NCI-H226 (cell line): ENCODE results near the gene ROR2.

Experiments used
- DNase-seq: peaks from one replicate; pipeline ENCODE4 v3.0.0-alpha.2; 2015

Gene ROR2

DNA sequence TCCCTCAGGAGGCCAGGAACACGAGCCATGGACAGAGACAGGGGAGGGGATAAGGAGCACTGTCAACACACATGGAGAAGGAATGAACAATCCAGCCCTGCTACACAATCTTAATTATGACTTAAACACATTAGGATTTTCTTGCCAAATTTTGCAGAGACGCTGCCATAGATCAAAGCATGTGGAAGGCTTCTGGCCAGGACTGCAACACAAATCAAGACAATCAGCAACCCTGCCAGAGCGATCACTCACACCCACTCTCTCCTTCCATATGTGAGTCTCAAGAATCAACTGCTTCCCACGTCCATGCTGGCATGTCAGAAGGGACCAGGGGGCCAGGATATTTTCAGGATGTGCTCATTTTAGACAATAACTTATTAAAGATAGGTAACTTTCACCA is 85.6 kb downstream of the ROR2 start:
- no peak for DNase-seq

DNA sequence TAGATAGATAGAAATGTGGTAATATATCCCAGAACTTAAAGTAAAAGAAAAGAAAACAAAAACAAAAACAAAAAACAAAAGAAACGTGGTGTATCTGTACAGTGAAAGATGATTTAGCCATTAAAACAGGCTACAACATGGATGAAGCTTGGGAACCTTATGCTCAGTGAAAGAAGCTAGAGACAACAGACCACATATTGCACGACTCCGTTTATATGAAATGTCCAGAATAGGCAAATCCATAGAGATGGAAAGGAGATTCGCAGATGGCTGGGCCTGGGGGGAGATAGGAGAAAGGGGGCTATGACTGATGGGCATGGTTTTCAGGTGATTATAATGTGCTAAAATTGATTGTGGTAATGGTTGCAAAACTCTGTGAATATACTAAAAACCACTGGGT is 86.6 kb downstream of the ROR2 start:
- no peak for DNase-seq

DNA sequence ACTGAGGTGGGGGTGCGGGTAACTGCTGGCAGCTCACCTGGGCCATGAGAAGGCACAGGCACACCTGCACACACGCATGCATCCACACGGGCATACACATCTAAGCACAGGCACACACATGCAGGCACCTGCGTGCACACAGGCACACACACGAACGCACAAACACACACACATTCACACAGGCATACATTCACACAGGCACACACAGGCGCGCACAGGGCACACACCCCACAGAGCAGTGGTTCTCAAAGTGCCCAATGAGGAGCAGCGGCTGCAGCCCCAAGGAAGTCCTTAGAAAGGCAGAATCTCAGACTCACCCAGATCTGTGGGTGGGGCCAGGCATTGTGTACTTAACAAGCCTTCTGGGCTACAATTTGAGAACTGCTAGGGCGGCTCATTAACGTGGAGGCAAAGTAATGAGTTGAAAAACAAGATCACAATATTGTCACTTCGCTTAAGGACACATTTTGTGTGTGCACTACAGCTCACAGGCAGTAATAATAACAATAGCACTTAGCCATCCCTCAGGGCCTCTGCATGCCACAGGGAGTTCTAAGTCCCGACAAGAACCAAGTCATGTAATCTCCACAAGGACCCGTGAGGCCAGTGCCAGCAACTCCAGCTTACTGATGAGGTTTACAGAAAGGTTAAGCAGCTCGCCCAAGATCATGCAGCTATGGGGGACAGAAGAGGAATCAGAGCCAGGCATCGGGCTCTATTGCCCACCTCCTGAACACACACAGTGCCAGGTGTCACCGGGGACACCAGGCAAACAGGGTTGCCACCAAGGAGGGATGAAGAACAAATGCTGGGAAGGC is 91.6 kb downstream of the ROR2 start:
- no peak for DNase-seq

GRCh38 chr9:91857291-91858212 is 92.5 kb downstream of the ROR2 start:
- no peak for DNase-seq

DNA sequence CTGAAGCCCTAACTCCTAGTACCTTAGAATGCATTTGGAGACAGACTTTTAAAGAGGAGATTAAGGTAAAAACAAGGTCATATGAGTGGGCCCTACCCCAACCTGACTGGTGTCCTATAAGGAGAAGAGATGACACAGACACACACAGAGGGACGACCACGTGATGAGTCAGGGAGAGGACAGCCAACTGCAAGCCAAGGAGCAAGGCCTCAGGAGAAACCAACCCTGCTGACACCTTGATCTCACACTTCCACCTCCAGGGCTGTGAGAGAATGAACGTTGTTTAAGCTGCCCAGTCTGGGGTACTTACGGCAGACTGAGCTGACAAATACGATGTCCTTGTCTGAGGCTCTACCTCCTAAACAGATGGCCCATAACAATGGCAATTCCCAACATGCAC is 93.6 kb downstream of the ROR2 start:
- DNase-seq, result no peak

DNA sequence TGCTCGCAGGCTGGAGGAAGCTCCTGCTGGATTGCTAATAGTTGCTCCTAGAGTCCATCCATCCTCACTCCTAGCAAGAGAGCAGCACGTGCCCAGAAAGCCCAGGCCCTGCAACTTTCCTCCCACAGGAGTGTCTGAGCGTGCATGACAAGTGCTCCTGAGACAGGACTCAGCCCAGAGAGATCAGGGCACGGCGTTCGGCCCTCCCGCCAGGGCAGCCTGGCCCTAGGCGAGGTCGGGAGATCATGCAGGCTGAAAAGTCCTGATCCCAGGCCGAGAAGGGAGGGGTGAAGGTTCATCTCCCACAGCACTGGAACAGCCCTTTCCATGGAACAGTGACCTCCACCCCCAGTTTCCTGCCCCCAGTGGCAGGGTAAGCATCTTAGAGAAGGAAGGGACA is 94.8 kb downstream of the ROR2 start:
- DNase-seq, result no peak

- no peak for DNase-seq
These were observed 97.2 kb downstream of the ROR2 start for GRCh38 chr9:91852801-91853347.

DNA sequence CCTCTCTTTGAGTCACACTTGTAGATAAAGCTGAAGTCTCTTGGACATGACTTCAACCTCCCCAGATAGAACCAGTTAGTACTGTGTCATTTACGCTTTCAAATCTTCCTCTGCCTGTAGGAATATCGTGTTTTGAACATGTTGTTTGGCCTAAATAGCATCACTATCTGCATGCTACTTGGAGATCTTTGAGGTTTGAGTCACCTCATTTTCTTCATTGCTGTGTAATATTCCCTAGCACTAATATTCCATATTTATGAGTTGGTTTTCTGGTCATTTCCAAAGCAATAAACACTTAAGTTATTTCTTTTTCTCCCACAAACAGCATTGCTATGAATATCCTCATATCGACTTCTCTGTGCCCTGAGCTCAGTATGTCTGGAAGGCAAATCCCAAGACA is 100.3 kb downstream of the ROR2 start:
- no peak for DNase-seq

DNA sequence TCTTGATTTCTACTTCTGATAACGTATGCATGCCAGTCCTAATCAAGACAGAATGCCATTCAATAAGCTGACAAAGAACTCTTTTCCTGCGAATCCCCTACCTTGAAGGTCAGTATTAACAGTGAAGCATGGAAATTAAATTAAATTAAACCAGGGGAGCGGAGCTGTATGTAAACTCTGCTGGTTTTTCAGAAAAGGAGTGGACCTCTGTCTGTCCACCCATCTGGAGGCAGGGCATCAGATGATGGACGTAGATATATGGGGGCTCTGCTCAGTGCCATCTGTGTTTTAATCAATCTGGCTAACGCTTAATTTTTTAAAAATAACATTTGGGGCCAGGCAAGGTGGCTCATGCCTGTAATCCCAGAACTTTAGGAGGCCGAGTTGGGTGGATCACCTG is 101.9 kb downstream of the ROR2 start:
- DNase-seq, result no peak

DNA sequence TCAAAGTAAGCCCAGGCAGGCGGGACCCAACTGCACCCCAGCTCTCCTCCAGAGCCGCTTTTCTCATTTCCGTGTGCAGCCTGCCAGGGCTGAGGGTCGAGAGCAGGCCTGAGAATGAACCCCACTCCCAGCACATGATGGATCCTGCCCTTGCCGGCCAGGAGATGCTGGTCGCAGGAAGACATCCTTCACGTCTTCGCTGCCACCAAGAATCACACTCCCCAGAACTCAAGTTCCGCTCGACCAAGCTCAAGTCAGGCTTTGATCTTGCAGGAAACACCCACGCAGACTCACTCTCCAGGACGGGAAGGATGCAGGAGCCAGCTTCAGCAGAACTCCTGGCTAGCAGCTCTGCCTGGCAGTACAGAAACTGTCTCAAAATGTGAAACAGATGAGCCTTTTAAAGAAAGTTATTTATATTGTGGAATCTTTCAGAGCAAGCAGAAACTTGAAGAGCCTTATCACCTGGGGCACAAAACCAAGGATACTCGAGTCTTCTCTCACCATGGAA is 102.4 kb downstream of the ROR2 start:
- no peak for DNase-seq

DNA sequence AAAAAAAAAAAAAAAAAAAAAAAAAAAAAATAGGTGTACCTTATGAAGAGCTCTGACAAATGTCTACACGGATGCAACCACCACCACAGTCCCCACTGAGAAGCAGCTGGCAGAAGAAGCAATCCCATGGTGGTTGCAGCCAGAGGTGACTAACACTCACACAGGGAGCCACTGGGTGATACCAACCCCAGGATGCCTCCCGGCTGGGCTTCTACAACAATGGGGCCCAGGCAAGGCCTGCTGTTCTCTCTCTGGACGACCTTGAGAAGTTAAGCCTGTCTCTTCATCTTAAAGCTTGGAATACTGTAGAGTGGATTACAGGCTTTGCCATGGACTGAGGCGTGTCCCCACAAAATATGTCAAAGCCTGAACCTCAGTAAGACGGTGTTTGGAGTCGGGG is 104.1 kb downstream of the ROR2 start:
- no peak for DNase-seq

- no peak for DNase-seq
These were observed 105.2 kb downstream of the ROR2 start for GRCh38 chr9:91844701-91845291.

DNA sequence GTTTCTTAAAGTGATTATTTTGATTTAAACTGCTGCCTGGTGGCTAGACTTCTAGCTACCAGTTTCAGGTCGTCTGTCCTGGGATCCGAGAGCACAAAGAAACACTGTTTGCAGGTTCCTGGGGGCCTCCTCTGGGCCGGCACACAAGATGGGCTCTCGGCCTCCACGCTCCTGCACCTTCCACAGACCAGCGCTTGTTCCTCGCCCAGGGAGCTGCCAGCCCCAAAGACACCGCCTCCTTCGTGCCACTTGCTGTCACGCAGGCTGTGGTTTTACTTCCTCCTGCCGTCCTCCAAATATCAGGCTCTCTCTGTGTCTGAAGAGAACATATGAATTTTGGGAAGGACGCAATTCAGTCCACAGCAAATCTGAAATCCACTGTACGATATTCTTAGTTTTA is 105.8 kb downstream of the ROR2 start:
- no peak for DNase-seq

GRCh38 chr9:91843623-91844148 is 106.3 kb downstream of the ROR2 start:
- no peak for DNase-seq

DNA sequence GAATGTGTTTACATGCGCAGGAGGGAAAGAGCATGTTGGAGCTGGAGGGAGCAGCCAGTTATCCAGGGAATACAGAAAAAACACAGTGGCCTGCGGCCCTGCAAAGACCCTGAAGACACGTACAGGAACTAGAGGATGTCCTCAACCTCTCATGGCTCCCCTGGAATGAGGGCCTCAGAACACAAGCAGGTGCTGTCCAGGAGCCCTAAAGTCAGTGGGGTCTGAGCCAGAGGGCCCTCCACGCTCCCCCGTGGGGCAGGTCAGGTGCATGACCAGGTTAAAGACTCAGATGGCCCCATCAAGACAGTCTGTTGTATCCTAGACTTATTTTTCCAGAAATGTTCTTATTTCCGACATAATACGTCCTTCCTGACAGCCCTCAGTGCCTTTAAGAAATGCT is 106.9 kb downstream of the ROR2 start:
- no peak for DNase-seq

DNA sequence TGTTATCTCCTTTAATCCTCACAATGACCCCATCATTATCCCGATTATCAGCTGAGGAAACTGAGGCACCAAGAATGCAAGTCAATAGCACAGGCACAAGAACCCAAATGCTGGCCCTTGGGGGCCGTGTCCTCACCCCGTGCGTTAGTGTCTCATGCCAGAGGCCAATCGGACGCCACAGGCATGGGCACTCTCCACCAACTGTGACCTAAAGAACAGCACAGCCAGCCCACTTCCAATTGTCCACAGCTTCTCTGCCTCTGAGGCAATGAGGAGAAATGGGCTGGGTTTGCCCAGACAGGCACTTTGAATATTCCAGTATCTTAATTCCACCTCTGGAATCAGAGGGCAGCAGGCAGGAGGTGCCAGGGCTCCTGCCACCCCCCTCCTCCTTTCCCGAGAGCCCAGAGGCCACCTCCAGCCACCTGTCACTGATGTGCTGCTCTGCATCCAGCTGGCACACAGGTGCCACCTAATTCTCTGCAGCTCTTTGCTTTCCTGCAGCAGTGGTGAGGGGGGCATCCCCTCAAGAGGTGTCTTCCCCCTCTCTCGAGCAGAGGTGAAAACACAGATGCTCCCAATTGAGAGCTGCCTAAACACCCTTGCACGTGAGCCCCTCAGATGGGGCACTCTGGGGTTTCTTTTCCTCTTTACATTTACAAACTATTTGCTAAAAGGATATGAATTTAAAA is 107.5 kb downstream of the ROR2 start:
- DNase-seq, result no peak

- no peak for DNase-seq
These were observed 108.4 kb downstream of the ROR2 start for GRCh38 chr9:91841591-91841990.

DNA sequence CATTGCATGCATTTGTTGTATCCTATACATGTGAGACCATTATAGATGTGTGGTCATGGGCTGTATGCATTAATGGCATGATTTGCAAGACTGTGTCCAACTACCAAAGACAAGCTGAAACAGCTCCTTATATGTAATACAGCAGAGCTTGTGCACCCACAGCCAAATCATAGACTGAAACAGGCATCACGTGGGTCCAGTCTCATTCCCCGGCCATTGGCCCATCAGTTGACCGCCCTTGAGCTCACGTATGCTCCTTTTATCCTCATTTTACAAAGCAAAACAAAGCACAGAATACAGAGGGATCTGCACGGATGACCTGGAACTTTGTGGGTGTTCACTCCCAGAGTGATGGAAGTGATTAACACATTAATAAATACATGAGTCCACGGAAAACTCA is 109.1 kb downstream of the ROR2 start:
- DNase-seq, result no peak

DNA sequence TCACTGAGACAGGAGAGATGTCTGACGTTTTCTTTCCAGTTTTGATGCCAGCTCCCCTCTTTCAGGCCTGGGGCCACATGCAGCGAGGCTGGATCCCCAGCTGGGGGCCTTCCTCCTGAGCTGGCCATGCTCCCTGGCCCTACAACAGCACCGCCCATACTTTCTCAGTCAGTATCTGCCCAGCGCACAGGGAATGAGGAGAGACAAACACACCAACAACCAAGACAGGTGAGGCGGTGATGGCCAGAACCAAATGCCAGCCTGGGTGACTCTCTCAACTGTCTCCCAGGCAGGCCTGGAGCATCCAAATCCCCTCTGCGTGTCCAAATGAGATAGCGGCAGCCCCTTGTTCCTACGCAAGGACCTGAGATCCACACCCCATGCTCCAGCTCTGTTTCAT is 109.6 kb downstream of the ROR2 start:
- DNase-seq, result no peak

GRCh38 chr9:91839926-91840465 is 110.0 kb downstream of the ROR2 start:
- no peak for DNase-seq

DNA sequence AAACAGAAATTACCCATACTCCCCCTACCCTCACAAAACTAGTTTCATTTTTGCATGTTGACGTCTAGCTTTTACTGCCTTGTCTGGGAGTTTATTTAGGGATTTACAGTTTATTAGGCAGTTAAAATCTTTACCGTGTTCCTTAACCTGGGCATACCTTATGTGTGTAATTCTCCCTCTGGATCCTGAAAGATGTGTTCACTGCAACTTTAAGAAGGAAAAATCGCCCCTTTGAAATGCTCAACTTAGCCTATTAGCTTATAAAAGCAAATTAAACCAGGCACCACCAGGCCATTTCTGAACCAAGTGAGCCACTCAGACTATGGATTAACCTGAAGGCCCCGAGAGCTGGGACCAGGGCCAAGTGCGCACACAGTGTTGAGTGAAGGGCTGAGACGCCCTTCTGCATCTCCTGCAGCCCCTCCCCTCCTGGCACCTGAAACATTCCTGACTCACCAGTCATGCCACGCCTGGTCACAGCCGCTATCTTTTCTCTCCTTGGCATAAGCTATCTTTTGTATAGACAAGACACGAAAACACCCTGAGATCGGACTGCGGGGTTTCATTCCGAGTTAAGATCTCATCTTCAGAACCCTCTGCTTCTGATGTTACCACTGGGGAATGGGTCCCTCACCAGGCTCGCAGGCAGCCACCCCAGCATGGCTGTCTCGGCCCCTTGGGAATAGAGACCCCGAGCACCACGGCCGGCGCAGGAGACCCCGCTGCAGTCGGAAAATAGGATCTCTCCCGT is 111.9 kb downstream of the ROR2 start:
- DNase-seq, result peak; percentile 91
